K562 (cell line): ENCODE data around the gene GALNT5. TPM values are rescaled to one million over a fixed set of nuclear protein-coding genes. Genes with fewer than 3 reads are reported as not detected.

Experiments used
- AFF1 ChIP-seq, 2 experiments: fragments of 450-650 bp; IDR thresholded peaks; 2 replicates each; pipeline ENCODE4 v1.6.1; 2018; ENCODE audit warnings: mild to moderate bottlenecking in 2 of 2, low read depth in 1 of 2; ENCODE audit not compliant: partially characterized antibody in 2 of 2
- FOXK1 ChIP-seq: sonication (generic); formaldehyde crosslinking; IDR thresholded peaks from 2 replicates; pipeline ENCODE4 v1.8.0; 2022; ENCODE audit warnings: missing genetic modification reagents, mild to moderate bottlenecking, borderline replicate concordance
- HMG20A ChIP-seq: fragments of 450-650 bp; formaldehyde crosslinking; conservative IDR thresholded peaks from 2 replicates; pipeline ENCODE4 v1.4.0; 2020; ENCODE audit warnings: mild to moderate bottlenecking, mixed read lengths
- IRF1 ChIP-seq: sonication (generic); formaldehyde crosslinking; IDR thresholded peaks from 2 replicates; pipeline ENCODE4 v1.8.0; 2022; ENCODE audit warnings: missing genetic modification reagents, mild to moderate bottlenecking, borderline replicate concordance
- KDM4B ChIP-seq, 2 experiments: fragments of 450-650 bp in 1 of 2; sonication (generic) in 1 of 2; IDR thresholded peaks; 2 replicates each; pipeline ENCODE4 v1.6.1; 2016 to 2017; ENCODE audit warnings: borderline replicate concordance in 2 of 2, antibody characterized with exemption in 1 of 2, low read depth in 1 of 2, mild to moderate bottlenecking in 1 of 2
- TRIM24 ChIP-seq, 2 experiments: fragments of 450-650 bp; IDR thresholded peaks; 2 replicates each; pipeline ENCODE4 v1.6.1; 2016
- WHSC1 ChIP-seq: IDR thresholded peaks from one replicate; pipeline ENCODE4 v1.6.1; 2012; ENCODE audit warnings: low read length, control low read depth, inconsistent platforms
- ZFP1 ChIP-seq: fragments of 450-650 bp; formaldehyde crosslinking; IDR thresholded peaks from 2 replicates; pipeline ENCODE4 v1.4.0; 2020; ENCODE audit warnings: mild to moderate bottlenecking, mixed read lengths
- ZNF232 ChIP-seq: sonication (generic); formaldehyde crosslinking; IDR thresholded peaks from 2 replicates; pipeline ENCODE4 v1.8.0; 2022; ENCODE audit warnings: mild to moderate bottlenecking, missing genetic modification reagents
- ZNF24 ChIP-seq: fragments of 450-650 bp; IDR thresholded peaks from 2 replicates; pipeline ENCODE4 v1.6.1; 2016
- ZSCAN32 ChIP-seq: fragments of 450-650 bp; formaldehyde crosslinking; IDR thresholded peaks from 2 replicates; pipeline ENCODE4 v1.4.0; 2020; ENCODE audit warnings: mild to moderate bottlenecking, moderate library complexity
- polyA plus RNA-seq, 8 experiments: library from polyadenylated mRNA; depleted of rRNA in 4 of 8; stranded (reverse) in 5 of 8; unstranded in 3 of 8; fragments of >200 nt; fragmentation: Nextera tagmentation in 2 of 8; fragmentation: Illumina TruSeq in 1 of 8; extraction: Ambion mirVana in 2 of 8; extraction: Trizol in 1 of 8; gene quantifications; 2 replicates each; pipeline versions ENCODE4 v1.2.1 to v1.2.3, GENCODE V29; 2011 to 2014; ENCODE audit warnings: inconsistent platforms in 1 of 8, missing spikeins in 1 of 8
- total RNA-seq, 7 experiments: library from RNA; depleted of rRNA in 6 of 7; stranded (reverse); fragments of >200 nt in 6 of 7; fragmentation: Illumina TruSeq in 2 of 7; extraction: Trizol in 2 of 7; gene quantifications; 2 replicates each; pipeline versions ENCODE4 v1.2.1 to v1.2.3, GENCODE V29; 2011 to 2021; ENCODE audit warnings: low replicate concordance in 1 of 7
- TF ChIP-seq, protein P1 (sequence below): fragments of 450-650 bp; IDR thresholded peaks from 2 replicates; pipeline ENCODE4 v1.6.1; 2017; ENCODE audit warnings: antibody characterized with exemption, mild to moderate bottlenecking
- TF ChIP-seq, protein P2 (sequence below): fragments of 150-350 bp; IDR thresholded peaks from 2 replicates; pipeline ENCODE4 v1.6.1; 2014; ENCODE audit warnings: low read depth, mild to moderate bottlenecking, low read length, borderline replicate concordance

GALNT5 gene
- total and polyA plus RNA-seq, 9 of the 15 experiments (the other 6 are each of a cell fraction or from before 2014, with no cell fraction given) = 21.6 to 73.0 (median 54.7) TPM

DNA sequence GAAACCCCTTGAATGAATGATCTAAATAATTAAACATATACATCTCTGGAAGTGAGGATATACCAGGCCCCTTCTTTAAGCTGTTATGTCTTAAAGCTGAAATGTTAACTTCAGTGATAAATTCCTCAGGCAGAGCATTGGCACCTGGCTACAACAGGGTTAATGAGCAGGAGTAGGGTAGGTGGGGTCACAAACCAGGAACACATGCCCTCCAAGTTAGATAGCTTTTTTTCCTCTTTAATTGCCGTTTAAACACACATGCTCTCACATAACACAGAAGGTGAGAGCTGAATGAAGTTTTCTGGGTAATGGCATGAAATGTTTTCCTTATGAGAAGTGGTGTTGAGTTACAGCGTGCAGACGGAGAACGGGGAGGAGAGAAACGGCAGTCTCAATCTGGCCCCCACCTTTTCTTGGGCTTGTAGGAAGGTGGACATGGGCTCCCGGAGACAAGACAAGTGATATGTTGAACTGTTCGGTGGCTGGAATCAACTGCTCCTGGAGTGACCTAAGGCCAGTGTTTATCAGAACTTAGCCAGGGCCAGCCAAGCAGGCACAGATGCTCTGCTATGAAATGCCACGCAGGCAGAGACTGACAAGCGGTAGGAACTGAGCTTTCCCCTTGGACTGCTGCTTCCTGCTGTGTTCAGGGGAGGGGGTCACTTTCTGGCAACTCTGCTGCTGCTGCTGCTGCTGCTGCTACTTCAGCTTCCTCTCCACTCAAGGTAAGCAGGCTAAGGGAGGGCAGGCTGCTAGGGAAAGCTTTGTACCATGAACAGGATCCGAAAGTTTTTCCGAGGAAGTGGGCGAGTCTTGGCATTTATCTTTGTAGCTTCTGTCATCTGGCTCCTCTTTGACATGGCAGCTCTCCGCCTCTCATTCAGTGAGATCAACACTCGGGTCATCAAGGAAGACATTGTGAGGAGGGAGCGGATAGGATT is at the start of gene GALNT5 (continued):
- TF ChIP-seq AFF1 (IDR thresholded peaks at IDR 0.05; ENCODE audit: low read depth in 1 of 2, partially characterized antibody in 2 of 2) (peak in 1 of 2 experiments; percentile 74), IRF1 (CRISPR knock-in tag) (no peak), TRIM24 (IDR thresholded peaks at IDR 0.05) (0 out of 4 replicates have a peak, but pooled peaks of 1 of the 2 experiments have one; percentile 37), HMG20A (CRISPR knock-in tag) (no peak), ZSCAN32 (0 out of 2 replicates have a peak, but pooled peaks have one; percentile 8), WHSC1 (no peak), ZFP1 (no peak), KDM4B (IDR thresholded peaks at IDR 0.05; ENCODE audit: borderline replicate concordance in 2 of 2, low read depth in 1 of 2) (0 out of 4 replicates have a peak, but pooled peaks of 1 of the 2 experiments have one; percentile 50), ZNF24 (no peak), ZNF232 (CRISPR knock-in tag) (no peak), FOXK1 (CRISPR knock-in tag) (peak; percentile 88; the same call in 1 of the 2 replicates)
- TF ChIP-seq, protein P1, sequence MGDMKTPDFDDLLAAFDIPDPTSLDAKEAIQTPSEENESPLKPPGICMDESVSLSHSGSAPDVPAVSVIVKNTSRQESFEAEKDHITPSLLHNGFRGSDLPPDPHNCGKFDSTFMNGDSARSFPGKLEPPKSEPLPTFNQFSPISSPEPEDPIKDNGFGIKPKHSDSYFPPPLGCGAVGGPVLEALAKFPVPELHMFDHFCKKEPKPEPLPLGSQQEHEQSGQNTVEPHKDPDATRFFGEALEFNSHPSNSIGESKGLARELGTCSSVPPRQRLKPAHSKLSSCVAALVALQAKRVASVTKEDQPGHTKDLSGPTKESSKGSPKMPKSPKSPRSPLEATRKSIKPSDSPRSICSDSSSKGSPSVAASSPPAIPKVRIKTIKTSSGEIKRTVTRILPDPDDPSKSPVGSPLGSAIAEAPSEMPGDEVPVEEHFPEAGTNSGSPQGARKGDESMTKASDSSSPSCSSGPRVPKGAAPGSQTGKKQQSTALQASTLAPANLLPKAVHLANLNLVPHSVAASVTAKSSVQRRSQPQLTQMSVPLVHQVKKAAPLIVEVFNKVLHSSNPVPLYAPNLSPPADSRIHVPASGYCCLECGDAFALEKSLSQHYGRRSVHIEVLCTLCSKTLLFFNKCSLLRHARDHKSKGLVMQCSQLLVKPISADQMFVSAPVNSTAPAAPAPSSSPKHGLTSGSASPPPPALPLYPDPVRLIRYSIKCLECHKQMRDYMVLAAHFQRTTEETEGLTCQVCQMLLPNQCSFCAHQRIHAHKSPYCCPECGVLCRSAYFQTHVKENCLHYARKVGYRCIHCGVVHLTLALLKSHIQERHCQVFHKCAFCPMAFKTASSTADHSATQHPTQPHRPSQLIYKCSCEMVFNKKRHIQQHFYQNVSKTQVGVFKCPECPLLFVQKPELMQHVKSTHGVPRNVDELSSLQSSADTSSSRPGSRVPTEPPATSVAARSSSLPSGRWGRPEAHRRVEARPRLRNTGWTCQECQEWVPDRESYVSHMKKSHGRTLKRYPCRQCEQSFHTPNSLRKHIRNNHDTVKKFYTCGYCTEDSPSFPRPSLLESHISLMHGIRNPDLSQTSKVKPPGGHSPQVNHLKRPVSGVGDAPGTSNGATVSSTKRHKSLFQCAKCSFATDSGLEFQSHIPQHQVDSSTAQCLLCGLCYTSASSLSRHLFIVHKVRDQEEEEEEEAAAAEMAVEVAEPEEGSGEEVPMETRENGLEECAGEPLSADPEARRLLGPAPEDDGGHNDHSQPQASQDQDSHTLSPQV = no peak
- TF ChIP-seq, protein P2, sequence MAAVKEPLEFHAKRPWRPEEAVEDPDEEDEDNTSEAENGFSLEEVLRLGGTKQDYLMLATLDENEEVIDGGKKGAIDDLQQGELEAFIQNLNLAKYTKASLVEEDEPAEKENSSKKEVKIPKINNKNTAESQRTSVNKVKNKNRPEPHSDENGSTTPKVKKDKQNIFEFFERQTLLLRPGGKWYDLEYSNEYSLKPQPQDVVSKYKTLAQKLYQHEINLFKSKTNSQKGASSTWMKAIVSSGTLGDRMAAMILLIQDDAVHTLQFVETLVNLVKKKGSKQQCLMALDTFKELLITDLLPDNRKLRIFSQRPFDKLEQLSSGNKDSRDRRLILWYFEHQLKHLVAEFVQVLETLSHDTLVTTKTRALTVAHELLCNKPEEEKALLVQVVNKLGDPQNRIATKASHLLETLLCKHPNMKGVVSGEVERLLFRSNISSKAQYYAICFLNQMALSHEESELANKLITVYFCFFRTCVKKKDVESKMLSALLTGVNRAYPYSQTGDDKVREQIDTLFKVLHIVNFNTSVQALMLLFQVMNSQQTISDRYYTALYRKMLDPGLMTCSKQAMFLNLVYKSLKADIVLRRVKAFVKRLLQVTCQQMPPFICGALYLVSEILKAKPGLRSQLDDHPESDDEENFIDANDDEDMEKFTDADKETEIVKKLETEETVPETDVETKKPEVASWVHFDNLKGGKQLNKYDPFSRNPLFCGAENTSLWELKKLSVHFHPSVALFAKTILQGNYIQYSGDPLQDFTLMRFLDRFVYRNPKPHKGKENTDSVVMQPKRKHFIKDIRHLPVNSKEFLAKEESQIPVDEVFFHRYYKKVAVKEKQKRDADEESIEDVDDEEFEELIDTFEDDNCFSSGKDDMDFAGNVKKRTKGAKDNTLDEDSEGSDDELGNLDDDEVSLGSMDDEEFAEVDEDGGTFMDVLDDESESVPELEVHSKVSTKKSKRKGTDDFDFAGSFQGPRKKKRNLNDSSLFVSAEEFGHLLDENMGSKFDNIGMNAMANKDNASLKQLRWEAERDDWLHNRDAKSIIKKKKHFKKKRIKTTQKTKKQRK = no peak
